SKM-1 treated with dmso at 0.1 percent for 144 hours (cell line): ENCODE data around the gene JAKMIP2.

Source experiments
- DNase-seq: peaks from one replicate; lab custom pipeline; 2025; ENCODE audit not compliant: unreplicated experiment; lab: John Stamatoyannopoulos, UW

Gene JAKMIP2

GRCh38 chr5:147704544-147704943 lies 78.0 kb downstream of the JAKMIP2 start:
- no peak for DNase-seq

DNA sequence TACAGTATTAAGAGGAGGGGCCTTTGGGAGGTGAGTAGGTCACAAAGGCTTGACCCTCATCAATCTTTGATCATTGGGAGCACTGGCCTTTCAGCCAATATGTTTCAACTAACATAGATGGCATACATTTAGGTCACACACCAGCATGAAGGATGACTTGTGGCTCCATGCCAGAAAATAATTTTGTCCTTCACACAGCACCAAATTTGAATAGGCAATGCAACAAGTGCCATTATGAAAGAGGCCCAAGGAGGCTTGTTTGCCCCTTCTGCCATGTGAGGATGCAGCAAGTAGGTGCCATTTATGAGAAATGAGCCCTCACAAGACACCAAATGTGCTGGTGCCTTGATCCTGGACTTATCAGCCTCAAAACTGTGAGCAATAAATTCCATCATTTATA lies 81.1 kb downstream of the JAKMIP2 start:
- DNase-seq, result no peak

DNA sequence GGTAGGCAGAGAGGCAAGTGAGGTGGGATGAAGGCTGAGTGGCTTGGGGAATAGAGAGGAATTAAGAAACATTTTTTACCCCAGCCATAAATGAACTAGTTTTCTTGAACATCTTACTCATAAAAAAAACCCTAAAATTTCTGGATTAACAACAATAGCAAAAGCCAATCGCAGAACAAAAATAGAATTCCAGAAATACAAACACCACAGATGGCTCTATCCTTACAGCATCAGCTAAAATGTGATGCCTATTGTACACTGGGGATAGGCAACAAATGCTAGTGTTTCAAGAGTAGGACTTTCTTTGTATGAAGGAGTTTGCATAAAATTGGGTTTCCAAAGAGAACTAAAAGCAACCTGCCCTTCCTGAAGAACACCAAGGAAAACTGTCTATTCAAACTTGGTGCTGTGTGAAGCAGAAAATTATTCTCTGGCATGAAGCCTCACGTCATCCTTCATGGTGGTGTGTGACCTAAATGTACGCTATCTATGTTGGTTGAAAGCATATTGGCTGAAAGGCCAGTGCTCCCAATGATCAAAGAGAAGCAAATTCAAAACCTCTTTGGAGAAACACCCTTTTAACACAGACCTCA lies 82.9 kb downstream of the JAKMIP2 start:
- DNase-seq, result no peak

DNA sequence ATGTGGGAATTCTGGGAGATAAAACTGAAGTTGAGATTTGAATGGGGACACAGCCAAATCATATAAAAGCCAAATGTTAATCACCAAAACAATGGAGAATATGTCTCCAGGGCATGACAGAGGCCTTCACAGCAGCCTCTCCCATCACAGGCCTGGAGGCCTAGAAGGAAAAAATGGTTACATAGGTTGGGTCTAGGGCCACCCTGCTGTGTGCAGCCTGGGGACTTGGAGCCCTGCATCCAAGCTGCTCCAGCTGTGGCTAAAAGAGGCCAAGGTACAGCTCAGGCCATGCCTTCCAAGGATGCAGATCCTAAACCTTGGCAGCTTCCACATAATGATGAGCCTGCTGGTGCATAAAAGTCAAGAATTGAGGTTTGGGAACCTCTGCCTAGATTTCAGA lies 85.1 kb downstream of the JAKMIP2 start:
- DNase-seq, result no peak

DNA sequence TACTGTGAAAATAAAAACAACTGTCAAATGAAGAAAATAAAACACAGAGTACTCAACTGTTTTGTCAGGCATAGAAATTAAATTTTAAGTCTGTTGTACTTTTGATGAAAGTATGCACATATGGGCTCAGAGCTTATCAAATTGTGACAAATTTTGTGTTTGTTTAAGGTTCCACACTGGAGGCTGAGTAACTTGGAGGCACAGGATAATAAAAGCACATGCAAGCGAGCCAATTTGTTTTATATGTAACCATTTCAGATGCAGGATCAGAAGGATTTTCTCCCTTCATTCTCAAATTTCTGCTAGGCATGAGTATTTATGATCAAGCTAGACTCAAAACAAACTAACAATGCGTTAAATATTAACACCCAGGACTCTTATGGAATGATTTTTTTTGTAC lies 87.8 kb downstream of the JAKMIP2 start:
- no peak for DNase-seq

GRCh38 chr5:147693233-147693632 lies 89.3 kb downstream of the JAKMIP2 start:
- no peak for DNase-seq

DNA sequence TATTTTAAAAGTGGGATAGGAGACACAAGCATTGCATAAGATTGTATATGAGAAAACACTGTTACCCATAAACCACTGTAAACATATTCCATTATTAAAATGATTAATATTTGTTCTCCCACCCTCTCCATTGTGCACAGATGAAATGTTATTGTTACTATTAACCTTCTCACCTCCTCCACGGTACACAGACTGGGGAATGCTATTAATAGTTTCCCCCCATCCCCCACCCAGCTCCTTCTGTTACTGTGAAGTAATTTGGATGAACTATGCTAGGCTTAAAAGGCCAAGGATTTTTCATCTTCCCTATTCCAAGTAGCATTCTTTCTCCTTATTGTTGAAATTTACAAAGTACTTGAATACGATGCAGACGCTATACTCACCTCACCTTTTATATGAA lies 91.4 kb downstream of the JAKMIP2 start:
- DNase-seq, result no peak

DNA sequence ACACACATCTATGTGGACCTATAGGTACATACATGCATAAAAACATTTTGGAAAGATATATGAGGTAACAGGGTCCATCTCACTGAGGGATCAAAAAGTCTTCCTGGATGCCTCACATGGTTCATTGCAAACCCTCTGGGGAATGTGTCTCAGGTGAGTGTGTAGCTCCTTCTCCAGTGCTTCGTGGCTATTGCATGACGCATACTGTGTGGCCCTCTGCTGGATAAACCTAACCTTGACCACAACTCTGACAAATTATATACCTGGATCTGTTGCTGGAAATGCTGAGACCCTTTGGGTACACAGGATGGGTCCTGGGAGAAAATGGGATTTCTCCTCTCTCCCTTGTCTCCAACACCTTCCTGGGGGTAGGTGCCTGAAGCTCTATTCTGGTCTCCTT lies 91.9 kb downstream of the JAKMIP2 start:
- DNase-seq, result no peak

DNA sequence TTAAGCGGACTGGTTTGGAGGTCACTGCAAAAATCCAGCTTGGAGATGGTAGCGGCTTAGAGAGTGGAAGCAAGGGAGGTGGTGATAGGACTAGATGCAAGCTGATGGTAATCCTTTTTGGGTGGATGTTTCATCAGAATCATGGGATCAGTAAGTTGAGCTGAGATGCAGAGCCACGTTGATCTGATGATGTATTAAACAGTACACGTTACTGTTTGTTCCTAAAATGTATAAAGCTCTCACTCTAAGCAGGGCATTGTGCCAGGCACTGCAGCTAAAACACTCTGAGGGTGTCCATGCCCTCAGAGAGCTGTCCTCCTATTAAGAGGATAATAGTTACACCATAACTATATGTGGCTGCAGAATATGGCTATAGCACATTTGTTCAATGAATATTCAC lies 93.1 kb downstream of the JAKMIP2 start:
- no peak for DNase-seq

DNA sequence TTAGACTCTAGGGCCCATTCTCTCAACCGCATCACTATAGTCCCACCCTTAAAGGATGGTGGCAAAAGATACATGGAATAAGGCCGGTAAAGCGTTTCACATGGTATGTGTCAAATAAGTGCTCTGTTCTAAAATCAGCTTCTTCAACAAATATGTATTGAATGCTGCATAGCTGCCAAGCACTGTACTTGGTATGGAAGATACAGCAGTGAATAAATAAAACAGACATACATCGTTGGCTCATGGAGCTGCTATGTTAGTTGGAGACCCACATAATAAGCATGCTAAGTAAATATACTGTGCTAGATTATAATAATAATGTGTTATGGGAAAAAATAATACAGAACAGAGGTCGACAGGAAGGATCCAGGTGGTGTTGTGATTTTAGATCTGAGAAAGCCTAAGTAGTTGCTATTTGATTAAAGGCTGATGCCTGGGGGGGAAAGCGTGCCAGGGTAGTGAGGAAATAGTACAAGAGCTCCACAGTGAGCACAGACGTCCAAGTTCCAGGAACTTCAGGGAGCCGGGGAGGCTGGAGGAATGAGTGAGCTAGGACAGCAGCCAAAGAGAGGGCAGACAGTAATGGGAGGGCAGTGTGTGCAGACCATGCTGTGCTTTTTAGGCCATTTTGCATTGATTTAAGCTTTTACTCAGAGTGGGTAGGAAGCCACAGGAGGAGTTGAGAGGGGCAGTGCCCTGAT lies 93.7 kb downstream of the JAKMIP2 start:
- DNase-seq, result no peak

DNA sequence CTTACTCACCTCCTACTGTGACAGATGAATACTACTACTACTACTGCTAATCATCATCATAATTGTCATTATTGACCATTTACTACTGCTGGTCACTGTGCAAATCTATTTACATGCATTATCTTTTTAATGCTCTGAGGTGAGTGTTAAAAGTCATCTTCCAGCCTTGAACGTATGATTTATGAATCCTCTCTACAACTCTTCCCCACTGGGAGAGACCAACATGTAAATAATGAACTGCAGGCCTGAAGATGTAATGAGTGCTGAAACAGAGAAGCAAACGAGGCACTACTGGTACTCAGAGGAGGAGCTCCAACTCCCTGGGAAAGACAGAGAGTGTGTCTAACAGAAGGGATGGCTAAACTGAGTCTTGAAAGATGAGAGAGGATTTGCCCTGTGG lies 95.4 kb downstream of the JAKMIP2 start:
- no peak for DNase-seq

GRCh38 chr5:147686421-147686820 lies 96.1 kb downstream of the JAKMIP2 start:
- no peak for DNase-seq

GRCh38 chr5:147685993-147686392 lies 96.5 kb downstream of the JAKMIP2 start:
- DNase-seq, result no peak

GRCh38 chr5:147675168-147675567 lies 107.4 kb downstream of the JAKMIP2 start:
- no peak for DNase-seq

DNA sequence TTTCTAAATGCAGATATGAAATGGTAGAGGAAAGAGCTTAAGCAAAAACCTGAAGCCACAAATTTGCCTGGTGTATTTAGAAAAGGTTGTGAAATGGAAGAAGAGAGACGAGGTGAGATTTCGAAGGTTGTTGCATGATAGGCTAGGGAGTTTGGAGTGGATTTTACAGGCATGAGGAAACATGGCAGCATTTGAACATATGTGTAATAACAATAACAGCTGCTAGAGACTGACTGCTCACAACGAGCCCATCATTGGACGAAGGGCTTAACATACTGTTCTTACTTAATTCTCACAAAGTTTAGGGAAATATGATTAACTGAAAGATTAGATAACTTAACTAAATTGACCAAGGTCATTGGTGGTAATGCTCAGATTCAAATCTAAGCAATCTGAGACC lies 108.1 kb downstream of the JAKMIP2 start:
- DNase-seq, result no peak

DNA sequence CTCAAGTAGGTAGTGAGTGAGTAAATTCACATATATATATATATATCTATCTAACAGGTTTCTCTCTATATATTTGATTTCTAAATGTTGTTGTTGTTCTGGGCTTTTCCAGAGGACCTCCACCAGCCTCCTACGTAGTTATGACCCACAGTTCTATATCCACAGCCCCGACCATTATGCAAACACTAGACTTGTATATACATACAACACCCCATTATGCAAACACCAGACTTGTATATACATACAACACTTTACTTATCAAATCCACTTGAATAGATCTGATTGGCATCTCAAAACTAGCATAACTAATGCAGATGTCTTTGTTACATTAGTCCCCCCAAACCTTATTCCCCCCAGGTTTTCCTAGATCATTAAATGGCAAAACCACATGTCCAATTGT lies 108.7 kb downstream of the JAKMIP2 start:
- no peak for DNase-seq

GRCh38 chr5:147673266-147673665 lies 109.3 kb downstream of the JAKMIP2 start:
- no peak for DNase-seq

DNA sequence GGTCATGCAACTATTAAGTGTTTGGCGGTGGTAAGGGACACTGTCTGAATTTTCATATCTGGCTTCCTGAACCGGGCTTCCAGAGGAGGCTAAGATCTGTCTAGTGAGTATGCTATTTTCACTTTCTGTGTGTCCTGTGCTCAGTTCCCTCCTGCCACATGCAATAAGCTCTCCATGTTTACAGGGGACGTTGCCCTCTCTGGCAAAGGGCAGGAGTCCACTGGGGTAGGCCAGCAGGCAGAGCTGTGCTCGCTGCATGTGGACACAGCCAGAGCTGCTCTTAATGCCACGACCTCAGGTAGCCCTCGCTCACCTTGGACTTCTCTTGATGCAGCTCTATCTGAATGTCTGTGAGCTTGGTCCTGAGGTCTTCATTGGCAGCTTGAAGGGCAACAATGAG lies 111.2 kb downstream of the JAKMIP2 start:
- DNase-seq, result no peak

- no peak for DNase-seq
Observed at GRCh38 chr5:147670815-147671214, 111.7 kb downstream of the JAKMIP2 start.

DNA sequence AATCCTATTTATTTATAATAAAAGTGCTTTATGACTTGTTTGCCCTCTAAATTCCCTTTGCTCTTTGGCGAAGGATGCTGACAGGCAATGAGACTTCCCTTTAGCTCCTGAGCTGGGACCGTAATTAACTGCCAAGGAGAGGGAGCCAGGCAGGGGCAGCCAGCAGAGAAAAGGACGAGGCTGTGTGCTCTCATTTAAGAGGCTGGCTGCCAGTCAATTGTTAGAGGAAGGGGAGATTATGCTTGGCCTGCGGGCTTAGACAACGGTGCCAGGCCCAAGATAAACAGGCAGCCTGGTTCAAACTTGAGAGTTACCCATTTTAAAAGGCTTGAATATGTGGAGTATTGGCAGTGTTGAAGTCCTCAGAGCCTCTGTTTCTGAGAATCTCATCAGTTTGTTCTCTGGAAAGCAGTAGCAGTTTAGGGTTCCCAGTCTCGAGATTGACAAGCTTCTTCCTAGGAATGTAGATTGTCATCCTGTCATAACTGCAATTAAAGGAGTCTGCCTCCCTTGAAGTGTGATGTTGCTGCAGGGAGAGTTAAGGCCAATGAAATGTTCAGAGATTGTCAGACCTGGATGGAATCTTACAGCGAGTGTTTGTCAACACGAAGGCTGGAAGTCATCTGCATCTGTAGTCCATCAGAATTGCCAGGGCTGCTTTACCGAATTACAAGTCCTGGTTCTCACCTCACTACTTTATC lies 113.2 kb downstream of the JAKMIP2 start:
- DNase-seq, result no peak

DNA sequence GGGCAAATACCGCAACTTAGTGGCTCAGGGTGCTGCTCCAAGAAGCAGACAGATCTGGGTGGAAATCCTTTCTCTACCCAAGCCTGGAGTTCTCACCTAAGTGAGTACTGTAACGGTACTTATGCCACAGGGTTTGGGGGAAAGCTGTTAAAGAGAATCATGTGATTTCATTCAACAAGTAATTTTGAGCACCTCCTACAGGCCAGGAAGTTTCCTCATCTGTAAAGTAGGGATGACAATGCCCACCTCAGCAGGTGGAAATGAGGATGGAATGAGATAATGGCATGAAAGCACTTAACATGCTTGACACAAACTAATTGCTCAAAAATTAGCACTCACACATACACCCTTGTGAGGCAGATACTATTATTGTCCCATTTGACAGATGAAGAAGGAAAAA lies 114.1 kb downstream of the JAKMIP2 start:
- DNase-seq, result no peak

- no peak for DNase-seq
Observed at GRCh38 chr5:147667363-147667762, 115.2 kb downstream of the JAKMIP2 start.
